HCT116 (cell line): Measurements from ENCODE around the gene DAO. TPM values are rescaled to one million over a fixed set of nuclear protein-coding genes. Genes with fewer than 3 reads are reported as not detected.

Experiments
- ATAC-seq: fragments of 200-7000 bp; cut with Tn5 transposase; 2 replicates; pipeline ENCODE4 v1.9.1; 2020; ENCODE audit warnings: mild to moderate bottlenecking, moderate library complexity
- BruUV-seq: library from RNA; stranded (reverse); fragments of 400-500 nt; replicated peaks from 2 replicates; lab custom pipeline; 2021; lab: Mats Ljungman, UMichigan
- CTCF ChIA-PET: fragments of 300-600 bp; sonication (Branson Sonifier 250); formaldehyde crosslinking; loops from one replicate; lab custom pipeline; 2021; ENCODE audit warnings: antibody characterized with exemption; lab: Charles Lee
- POLR2A ChIA-PET: fragments of 300-600, 350-600 bp; sonication (Branson Sonifier 250); formaldehyde crosslinking; loops from one replicate; lab custom pipeline; 2021; ENCODE audit warnings: antibody characterized with exemption; lab: Charles Lee
- RAD21 ChIA-PET, 2 experiments: fragments of 300-600 bp; sonication (Branson Sonifier 250); formaldehyde crosslinking; loops; one replicate each; lab custom pipeline; 2023; ENCODE audit warnings: low total read pairs in 2 of 2; ENCODE audit not compliant: uncharacterized antibody in 2 of 2, unreplicated experiment in 2 of 2, low non-redundant PET in 1 of 2; lab: Charles Lee
- DNase-seq: peaks from one replicate; pipeline ENCODE4 v3.0.0-alpha.2; 2010; ENCODE audit warnings: low read depth, low spot score
- H2AFZ ChIP-seq: fragments of 200-600 bp; shearing (Covaris generic), sonication (generic); 2 replicates; pipeline ENCODE4 v1.6.1; 2017; ENCODE audit warnings: low read depth, mixed run types, mixed read lengths, antibody characterized with exemption, low read length; ENCODE audit not compliant: poor library complexity, severe bottlenecking
- H3K27ac ChIP-seq: 2 replicates; pipeline ENCODE4 v1.5.1; 2012; ENCODE audit warnings: low read depth, low read length
- H3K27me3 ChIP-seq: fragments of 200-600 bp; sonication (generic); 2 replicates; pipeline ENCODE4 v1.6.1; 2016; ENCODE audit warnings: mixed run types, low read length, mixed read lengths; ENCODE audit not compliant: insufficient read depth
- H3K36me3 ChIP-seq, 2 experiments: fragments of 200-500 bp in 1 of 2; fragments of 200-600 bp in 1 of 2; sonication (Bioruptor generic) in 1 of 2; sonication (generic) in 1 of 2; 2 replicates each; pipeline versions ENCODE4 v1.5.1 to v1.6.1; 2014 to 2016; ENCODE audit warnings: low read length in 2 of 2, inconsistent platforms in 1 of 2, mixed read lengths in 1 of 2, mixed run types in 1 of 2; ENCODE audit not compliant: insufficient read depth in 2 of 2, control insufficient read depth in 1 of 2
- H3K4me1 ChIP-seq, 2 experiments: fragments of 200-600 bp in 1 of 2; sonication (generic) in 1 of 2; 2 replicates each; pipeline versions ENCODE4 v1.5.1 to v1.6.1; 2012 to 2017; ENCODE audit warnings: low read length in 2 of 2, inconsistent platforms in 1 of 2, mild to moderate bottlenecking in 1 of 2, mixed read lengths in 1 of 2, mixed run types in 1 of 2, moderate library complexity in 1 of 2; ENCODE audit not compliant: insufficient read depth in 2 of 2, control insufficient read depth in 1 of 2
- H3K4me2 ChIP-seq: fragments of 200-600 bp; sonication (generic); 2 replicates; pipeline ENCODE4 v1.6.1; 2017; ENCODE audit warnings: mixed run types, low read length, mixed read lengths
- H3K4me3 ChIP-seq, 2 experiments: fragments of 200-600 bp in 1 of 2; sonication (generic) in 1 of 2; replicated peaks in 1 of 2; 2 replicates each; pipeline ENCODE4 v1.5.1; 2011 to 2016; ENCODE audit warnings: low read length in 2 of 2, control low read depth in 1 of 2, low read depth in 1 of 2, mild to moderate bottlenecking in 1 of 2, mixed read lengths in 1 of 2, mixed run types in 1 of 2
- H3K79me2 ChIP-seq: fragments of 200-600 bp; sonication (generic); 2 replicates; pipeline ENCODE4 v1.6.1; 2017; ENCODE audit warnings: mild to moderate bottlenecking, mixed run types, low read length, moderate library complexity, mixed read lengths; ENCODE audit not compliant: insufficient read depth
- H3K9ac ChIP-seq: fragments of 200-600 bp; sonication (generic); 2 replicates; pipeline ENCODE4 v1.6.1; 2016; ENCODE audit warnings: low read length, mixed read lengths
- H3K9me2 ChIP-seq: fragments of 200-600 bp; sonication (generic), shearing (Covaris generic); 2 replicates; pipeline ENCODE4 v1.6.1; 2017; ENCODE audit warnings: mixed run types, mild to moderate bottlenecking, moderate library complexity; ENCODE audit not compliant: insufficient read depth
- H3K9me3 ChIP-seq, 2 experiments: fragments of 200-500 bp in 1 of 2; fragments of 200-600 bp in 1 of 2; sonication (Bioruptor generic) in 1 of 2; sonication (generic) in 1 of 2; 2 replicates each; pipeline ENCODE4 v1.6.1; 2014 to 2017; ENCODE audit warnings: low read length in 2 of 2, mixed read lengths in 2 of 2, inconsistent platforms in 1 of 2, low read depth in 1 of 2, mild to moderate bottlenecking in 1 of 2, mixed run types in 1 of 2, moderate library complexity in 1 of 2; ENCODE audit not compliant: control insufficient read depth in 1 of 2, insufficient read depth in 1 of 2
- H4K20me1 ChIP-seq: fragments of 200-600 bp; sonication (generic), shearing (Covaris generic); 2 replicates; pipeline ENCODE4 v1.6.1; 2017; ENCODE audit warnings: mixed run types, mild to moderate bottlenecking, moderate library complexity; ENCODE audit not compliant: insufficient read depth
- FOSL1 ChIP-seq: IDR thresholded peaks from 2 replicates; pipeline ENCODE4 v1.6.1; 2012; ENCODE audit warnings: low read depth
- MAX ChIP-seq: IDR thresholded peaks from 2 replicates; pipeline ENCODE4 v1.6.1; 2012
- POLR2AphosphoS5 ChIP-seq: IDR thresholded peaks from 2 replicates; pipeline ENCODE4 v1.6.1; 2011; ENCODE audit warnings: mild to moderate bottlenecking, low read depth, low read length, moderate library complexity
- YY1 ChIP-seq: IDR thresholded peaks from 2 replicates; pipeline ENCODE4 v1.6.1; 2011; ENCODE audit warnings: low read length, low read depth, moderate library complexity, mild to moderate bottlenecking; ENCODE audit not compliant: insufficient replicate concordance; ENCODE audit errors: extremely low read depth
- ZFX ChIP-seq: fragments of 450-650 bp; IDR thresholded peaks from 2 replicates; pipeline ENCODE4 v1.6.1; 2017
- intact Hi-C: fragments of 100-400 bp; cut with micrococcal nuclease; formaldehyde crosslinking; loops from 2 replicates; pipeline ENCODE4 v1.10.0; 2022
- total RNA-seq: library from RNA; stranded (reverse); gene quantifications from one replicate; pipeline ENCODE4 v1.2.1, GENCODE V29; 2021; ENCODE audit not compliant: unreplicated experiment
- TF ChIP-seq, protein P1 (sequence below): IDR thresholded peaks from 2 replicates; pipeline ENCODE4 v1.6.1; 2011; ENCODE audit warnings: mild to moderate bottlenecking, low read length, moderate library complexity; ENCODE audit not compliant: insufficient replicate concordance; ENCODE audit errors: extremely low read depth

Gene DAO
- total RNA-seq, 1 experiment from 2014 or later, result not detected

- Histone ChIP-seq H3K36me3 (no peaks in the 10 kb centered on the region), H3K79me2 (no peaks in the 10 kb centered on the region), H3K4me3 (no peak overlapping the region), H3K9ac (no peak overlapping the region), H3K4me2 (no peak overlapping the region), H3K4me1 (peaks cover 0 to 4% of the 10 kb centered on the region in 2 experiments; a peak in 1 of 4 replicates)
- ChIA-PET CTCF (no interaction called here), POLR2A (no interaction called here)
- no peak for ATAC-seq
- intact Hi-C loops, result no loop called here
- no peak for DNase-seq
- TF ChIP-seq FOSL1 (no peak), ZFX (no peak), POLR2AphosphoS5 (no peak), MAX (no peak), YY1 (no peak)
- TF ChIP-seq, protein P1, sequence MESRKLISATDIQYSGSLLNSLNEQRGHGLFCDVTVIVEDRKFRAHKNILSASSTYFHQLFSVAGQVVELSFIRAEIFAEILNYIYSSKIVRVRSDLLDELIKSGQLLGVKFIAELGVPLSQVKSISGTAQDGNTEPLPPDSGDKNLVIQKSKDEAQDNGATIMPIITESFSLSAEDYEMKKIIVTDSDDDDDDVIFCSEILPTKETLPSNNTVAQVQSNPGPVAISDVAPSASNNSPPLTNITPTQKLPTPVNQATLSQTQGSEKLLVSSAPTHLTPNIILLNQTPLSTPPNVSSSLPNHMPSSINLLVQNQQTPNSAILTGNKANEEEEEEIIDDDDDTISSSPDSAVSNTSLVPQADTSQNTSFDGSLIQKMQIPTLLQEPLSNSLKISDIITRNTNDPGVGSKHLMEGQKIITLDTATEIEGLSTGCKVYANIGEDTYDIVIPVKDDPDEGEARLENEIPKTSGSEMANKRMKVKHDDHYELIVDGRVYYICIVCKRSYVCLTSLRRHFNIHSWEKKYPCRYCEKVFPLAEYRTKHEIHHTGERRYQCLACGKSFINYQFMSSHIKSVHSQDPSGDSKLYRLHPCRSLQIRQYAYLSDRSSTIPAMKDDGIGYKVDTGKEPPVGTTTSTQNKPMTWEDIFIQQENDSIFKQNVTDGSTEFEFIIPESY, result no peak
- TF ChIP-seq, all 23 proteins: peak for 0
- Histone ChIP-seq H3K9me2 (no peaks in the 10 kb centered on the region), H2AFZ (no peak overlapping the region), H3K27me3 (no peaks in the 10 kb centered on the region), H4K20me1 (no peaks in the 10 kb centered on the region), H3K9me3 (no peaks in the 10 kb centered on the region), H3K27ac (no peak overlapping the region)
- no TSS peak for BruUV-seq
- RAD21 ChIA-PET, result no interaction called here
These were observed 55.4 kb downstream of the DAO start for GRCh38 chr12:108935159-108935763.
